ENCODE results near the gene PDIA2.

The PDIA2 gene, protein sequence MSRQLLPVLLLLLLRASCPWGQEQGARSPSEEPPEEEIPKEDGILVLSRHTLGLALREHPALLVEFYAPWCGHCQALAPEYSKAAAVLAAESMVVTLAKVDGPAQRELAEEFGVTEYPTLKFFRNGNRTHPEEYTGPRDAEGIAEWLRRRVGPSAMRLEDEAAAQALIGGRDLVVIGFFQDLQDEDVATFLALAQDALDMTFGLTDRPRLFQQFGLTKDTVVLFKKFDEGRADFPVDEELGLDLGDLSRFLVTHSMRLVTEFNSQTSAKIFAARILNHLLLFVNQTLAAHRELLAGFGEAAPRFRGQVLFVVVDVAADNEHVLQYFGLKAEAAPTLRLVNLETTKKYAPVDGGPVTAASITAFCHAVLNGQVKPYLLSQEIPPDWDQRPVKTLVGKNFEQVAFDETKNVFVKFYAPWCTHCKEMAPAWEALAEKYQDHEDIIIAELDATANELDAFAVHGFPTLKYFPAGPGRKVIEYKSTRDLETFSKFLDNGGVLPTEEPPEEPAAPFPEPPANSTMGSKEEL
- 0 to 0.19 (median 0) reads per million in 3 donors for total RNA-seq

GRCh38 chr16:283033-283805, at the start of gene PDIA2:
TSS of gene PDIA2 (plus strand) at chr16:283164. CDS start at chr16:283170, 6 bp downstream.
- Histone ChIP-seq H3K4me1 (ENCODE audit: control insufficient read depth, insufficient read depth, low read length, poor library complexity, severe bottlenecking) (peaks cover 22% of the 10 kb centered on the region), H3K36me3 (ENCODE audit: control insufficient read depth, insufficient read depth, low read length) (peaks cover 18% of the 10 kb centered on the region), H3K27ac (ENCODE audit: insufficient read depth, low read length, poor library complexity, severe bottlenecking) (no peak within 1 kb of the TSS), H3K27me3 (replicated peaks; ENCODE audit: control insufficient read depth, insufficient read depth, low read length, poor library complexity, severe bottlenecking) (peaks cover 16% of the 10 kb centered on the region), H3K9me3 (ENCODE audit: control insufficient read depth, low read length) (no peaks in the 10 kb centered on the region), H3K4me3 (ENCODE audit: insufficient read depth, low read depth, low read length, poor library complexity, severe bottlenecking) (no peak within 1 kb of the TSS)
- no peak for DNase-seq

DNA sequence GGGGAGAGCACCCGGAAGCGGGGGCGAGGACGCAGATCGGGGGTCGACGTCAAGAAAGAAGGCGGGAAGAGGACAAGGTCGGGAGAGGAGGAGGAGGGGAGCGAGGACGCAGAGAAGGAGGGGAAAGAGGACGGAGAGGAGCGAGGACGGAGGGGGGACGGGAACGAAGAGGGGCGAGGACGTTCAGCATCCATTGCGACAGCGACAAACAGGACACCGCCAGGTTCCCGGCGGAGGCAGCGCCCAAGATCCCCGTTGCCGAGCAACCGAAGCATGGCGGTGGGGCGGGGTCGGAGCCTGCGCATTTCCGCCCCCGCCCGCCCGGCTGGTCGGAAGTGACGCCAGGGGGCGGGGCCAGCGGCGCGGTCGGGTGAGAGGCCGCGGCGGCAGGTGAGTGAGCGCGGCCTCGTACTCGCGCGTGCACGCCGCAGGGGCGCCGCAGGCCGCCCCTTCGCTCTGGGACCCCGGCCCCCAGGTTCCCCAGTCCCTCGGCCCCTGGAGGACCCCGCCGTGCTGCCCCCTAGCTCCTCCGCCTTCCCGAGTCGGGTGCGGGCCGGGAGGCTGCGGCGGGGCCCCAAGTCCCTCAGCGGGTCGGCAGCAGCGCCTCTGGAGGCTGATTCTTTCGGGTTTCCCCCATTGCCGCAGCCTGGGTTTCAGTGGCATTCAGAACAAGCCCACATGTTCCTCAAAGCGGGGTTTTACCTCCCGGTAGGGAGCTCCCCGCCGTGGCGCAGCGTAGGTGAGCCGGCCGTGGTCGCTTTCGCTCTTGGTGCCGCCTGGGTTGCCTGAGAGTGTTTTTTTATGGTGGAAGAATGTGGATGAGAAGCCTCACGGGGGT, 48.3 kb upstream of the PDIA2 start, which contains the start of gene FAM234A:
Gene FAM234A (plus strand): TSS at position 354 of the 838 bp plus-strand sequence. CDS start 19,593 bp downstream, outside the sequence.
- peak within 1 kb of the TSS; percentile 97 for H3K27ac ChIP-seq (ENCODE audit: insufficient read depth, low read length, poor library complexity, severe bottlenecking)
- peak within 1 kb of the TSS; percentile 73 for H3K4me3 ChIP-seq (ENCODE audit: insufficient read depth, low read depth, low read length, poor library complexity, severe bottlenecking)
- no peaks in the 10 kb centered on the region for H3K9me3 ChIP-seq (ENCODE audit: control insufficient read depth, low read length)
- DNase-seq: peak; percentile 87 to 92 (median 89)
- H3K27me3 ChIP-seq (replicated peaks; ENCODE audit: control insufficient read depth, insufficient read depth, low read length, poor library complexity, severe bottlenecking): no peaks in the 10 kb centered on the region
- H3K36me3 ChIP-seq (ENCODE audit: control insufficient read depth, insufficient read depth, low read length): no peaks in the 10 kb centered on the region
- no peaks in the 10 kb centered on the region for H3K4me1 ChIP-seq (ENCODE audit: control insufficient read depth, insufficient read depth, low read length, poor library complexity, severe bottlenecking)

- no peak for DNase-seq
- no peaks in the 10 kb centered on the region for H3K4me1 ChIP-seq (ENCODE audit: control insufficient read depth, insufficient read depth, low read length, poor library complexity, severe bottlenecking)
- no peak overlapping the region for H3K27ac ChIP-seq (ENCODE audit: insufficient read depth, low read length, poor library complexity, severe bottlenecking)
Observed at GRCh38 chr16:239948-240277, 43.1 kb upstream of the PDIA2 start.

GRCh38 chr16:240559-240958, 42.4 kb upstream of the PDIA2 start:
- DNase-seq: no peak
- no peaks in the 10 kb centered on the region for H3K27me3 ChIP-seq (replicated peaks; ENCODE audit: control insufficient read depth, insufficient read depth, low read length, poor library complexity, severe bottlenecking)
- no peaks in the 10 kb centered on the region for H3K36me3 ChIP-seq (ENCODE audit: control insufficient read depth, insufficient read depth, low read length)
- no peak overlapping the region for H3K27ac ChIP-seq (ENCODE audit: insufficient read depth, low read length, poor library complexity, severe bottlenecking)
- H3K9me3 ChIP-seq (ENCODE audit: control insufficient read depth, low read length): no peaks in the 10 kb centered on the region
- H3K4me3 ChIP-seq (ENCODE audit: insufficient read depth, low read depth, low read length, poor library complexity, severe bottlenecking): no peak overlapping the region
- H3K4me1 ChIP-seq (ENCODE audit: control insufficient read depth, insufficient read depth, low read length, poor library complexity, severe bottlenecking): no peaks in the 10 kb centered on the region

More at GRCh38 chr16:239948-240277, 43.1 kb upstream of the PDIA2 start:
- Histone ChIP-seq H3K27me3 (replicated peaks; ENCODE audit: control insufficient read depth, insufficient read depth, low read length, poor library complexity, severe bottlenecking) (no peaks in the 10 kb centered on the region), H3K4me3 (ENCODE audit: insufficient read depth, low read depth, low read length, poor library complexity, severe bottlenecking) (no peak overlapping the region), H3K9me3 (ENCODE audit: control insufficient read depth, low read length) (no peaks in the 10 kb centered on the region), H3K36me3 (ENCODE audit: control insufficient read depth, insufficient read depth, low read length) (no peaks in the 10 kb centered on the region)

DNA sequence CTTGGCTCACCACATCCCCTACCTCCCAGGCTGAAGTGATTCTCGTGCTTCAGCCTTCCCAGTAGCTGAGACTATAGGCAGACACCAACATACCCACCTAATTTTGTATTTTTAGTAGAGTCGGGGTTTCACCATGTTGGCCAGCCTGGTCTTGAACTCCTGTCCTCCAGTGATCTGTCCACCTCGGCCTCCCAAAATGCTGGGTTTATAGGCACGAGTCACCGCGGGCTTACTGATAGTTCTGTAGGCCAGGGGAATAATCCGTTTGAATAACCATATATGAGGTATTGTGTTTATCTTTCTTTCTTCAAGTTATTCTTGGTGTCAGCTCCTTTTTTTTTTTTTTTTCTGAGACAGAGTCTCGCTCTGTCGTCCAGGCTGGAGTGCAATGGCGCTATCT, 40.7 kb upstream of the PDIA2 start:
- no peak for DNase-seq
- Histone ChIP-seq H3K27me3 (replicated peaks; ENCODE audit: control insufficient read depth, insufficient read depth, low read length, poor library complexity, severe bottlenecking) (no peaks in the 10 kb centered on the region), H3K36me3 (ENCODE audit: control insufficient read depth, insufficient read depth, low read length) (no peaks in the 10 kb centered on the region), H3K27ac (ENCODE audit: insufficient read depth, low read length, poor library complexity, severe bottlenecking) (no peak overlapping the region), H3K9me3 (ENCODE audit: control insufficient read depth, low read length) (no peaks in the 10 kb centered on the region), H3K4me1 (ENCODE audit: control insufficient read depth, insufficient read depth, low read length, poor library complexity, severe bottlenecking) (no peaks in the 10 kb centered on the region), H3K4me3 (ENCODE audit: insufficient read depth, low read depth, low read length, poor library complexity, severe bottlenecking) (no peak overlapping the region)

DNA sequence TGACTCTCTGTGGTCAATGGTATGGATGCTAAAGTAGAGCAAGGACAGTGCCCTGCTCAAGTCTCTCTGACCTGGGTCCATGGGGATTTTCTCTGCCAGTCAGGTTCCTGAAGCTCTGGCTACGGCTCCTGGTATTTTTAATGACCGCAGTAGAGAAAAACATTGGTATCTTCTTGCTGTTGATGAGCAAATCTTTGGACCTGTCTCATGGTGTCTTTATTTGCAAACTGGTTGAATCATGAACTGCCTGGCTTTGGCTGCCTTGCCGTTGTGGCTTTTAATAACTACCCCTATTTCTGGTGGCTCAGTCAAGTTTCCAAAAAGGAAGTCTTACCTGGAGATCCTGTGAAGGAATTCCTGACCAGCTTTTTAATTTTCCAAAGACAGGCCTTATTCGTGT, 39.6 kb upstream of the PDIA2 start:
- H3K27ac ChIP-seq (ENCODE audit: insufficient read depth, low read length, poor library complexity, severe bottlenecking): no peak overlapping the region

DNA sequence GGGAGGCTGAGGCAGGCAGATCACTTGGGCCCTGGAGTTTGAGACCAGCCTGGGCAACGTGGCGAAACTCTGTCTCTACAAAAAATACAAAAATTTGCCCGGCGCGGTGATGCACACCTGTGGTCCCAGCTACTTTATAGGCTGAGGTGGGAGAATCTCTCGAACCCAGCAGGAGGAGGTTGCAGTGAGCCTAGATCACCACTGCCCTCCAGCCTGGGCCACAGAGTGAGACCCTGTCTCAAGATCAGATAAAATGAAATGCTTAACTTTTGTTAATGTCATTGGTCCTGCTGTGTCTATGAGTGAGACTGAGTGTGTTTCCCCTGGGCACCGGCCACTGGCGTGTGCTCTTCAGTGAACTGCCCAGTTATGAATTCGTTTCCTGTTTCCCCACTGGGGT, 37.9 kb upstream of the PDIA2 start:
- no peaks in the 10 kb centered on the region for H3K4me1 ChIP-seq (ENCODE audit: control insufficient read depth, insufficient read depth, low read length, poor library complexity, severe bottlenecking)
- H3K27ac ChIP-seq (ENCODE audit: insufficient read depth, low read length, poor library complexity, severe bottlenecking): no peak overlapping the region
- no peak overlapping the region for H3K4me3 ChIP-seq (ENCODE audit: insufficient read depth, low read depth, low read length, poor library complexity, severe bottlenecking)
- no peaks in the 10 kb centered on the region for H3K27me3 ChIP-seq (replicated peaks; ENCODE audit: control insufficient read depth, insufficient read depth, low read length, poor library complexity, severe bottlenecking)
- no peak for DNase-seq
- no peaks in the 10 kb centered on the region for H3K9me3 ChIP-seq (ENCODE audit: control insufficient read depth, low read length)
- no peaks in the 10 kb centered on the region for H3K36me3 ChIP-seq (ENCODE audit: control insufficient read depth, insufficient read depth, low read length)

More for the DNA sequence above, 39.6 kb upstream of the PDIA2 start:
- Histone ChIP-seq H3K36me3 (ENCODE audit: control insufficient read depth, insufficient read depth, low read length) (no peaks in the 10 kb centered on the region), H3K27me3 (replicated peaks; ENCODE audit: control insufficient read depth, insufficient read depth, low read length, poor library complexity, severe bottlenecking) (no peaks in the 10 kb centered on the region), H3K4me3 (ENCODE audit: insufficient read depth, low read depth, low read length, poor library complexity, severe bottlenecking) (no peak overlapping the region), H3K9me3 (ENCODE audit: control insufficient read depth, low read length) (no peaks in the 10 kb centered on the region), H3K4me1 (ENCODE audit: control insufficient read depth, insufficient read depth, low read length, poor library complexity, severe bottlenecking) (no peaks in the 10 kb centered on the region)
- DNase-seq: no peak

- no peaks in the 10 kb centered on the region for H3K36me3 ChIP-seq (ENCODE audit: control insufficient read depth, insufficient read depth, low read length)
Observed at GRCh38 chr16:247027-247426, 35.9 kb upstream of the PDIA2 start.

GRCh38 chr16:249431-249830, 33.5 kb upstream of the PDIA2 start:
- Histone ChIP-seq H3K9me3 (ENCODE audit: control insufficient read depth, low read length) (no peaks in the 10 kb centered on the region), H3K27me3 (replicated peaks; ENCODE audit: control insufficient read depth, insufficient read depth, low read length, poor library complexity, severe bottlenecking) (no peaks in the 10 kb centered on the region), H3K4me1 (ENCODE audit: control insufficient read depth, insufficient read depth, low read length, poor library complexity, severe bottlenecking) (peaks cover 13% of the 10 kb centered on the region), H3K36me3 (ENCODE audit: control insufficient read depth, insufficient read depth, low read length) (no peaks in the 10 kb centered on the region), H3K4me3 (ENCODE audit: insufficient read depth, low read depth, low read length, poor library complexity, severe bottlenecking) (no peak overlapping the region), H3K27ac (ENCODE audit: insufficient read depth, low read length, poor library complexity, severe bottlenecking) (no peak overlapping the region)
- no peak for DNase-seq

More at GRCh38 chr16:247027-247426, 35.9 kb upstream of the PDIA2 start:
- Histone ChIP-seq H3K4me1 (ENCODE audit: control insufficient read depth, insufficient read depth, low read length, poor library complexity, severe bottlenecking) (no peaks in the 10 kb centered on the region), H3K27ac (ENCODE audit: insufficient read depth, low read length, poor library complexity, severe bottlenecking) (no peak overlapping the region), H3K9me3 (ENCODE audit: control insufficient read depth, low read length) (no peaks in the 10 kb centered on the region), H3K27me3 (replicated peaks; ENCODE audit: control insufficient read depth, insufficient read depth, low read length, poor library complexity, severe bottlenecking) (no peaks in the 10 kb centered on the region), H3K4me3 (ENCODE audit: insufficient read depth, low read depth, low read length, poor library complexity, severe bottlenecking) (no peak overlapping the region)
- no peak for DNase-seq

All from effector memory CD4-positive, alpha-beta T cell (primary cell).